IMR-90 (cell line): ENCODE measurements around the gene TNKS1BP1. TPM values are rescaled to one million over a fixed set of nuclear protein-coding genes. Genes with fewer than 3 reads are reported as not detected.

Experiments used
- ATAC-seq: fragments of 200-7000 bp; cut with Tn5 transposase; 2 replicates; pipeline ENCODE4 v1.9.1; 2020; ENCODE audit warnings: low read depth, mild to moderate bottlenecking, moderate library complexity
- BruUV-seq: library from RNA; stranded (reverse); fragments of 400-500 nt; replicated peaks from 2 replicates; lab custom pipeline; 2021; lab: Mats Ljungman, UMichigan
- CTCF ChIA-PET: fragments of 300-600 bp; formaldehyde crosslinking; extraction: SDS; loops from one replicate; lab custom pipeline; 2021; ENCODE audit warnings: antibody characterized with exemption; lab: Yijun Ruan, JAX
- POLR2A ChIA-PET: fragments of 300-600 bp; sonication (Branson Sonifier 250); formaldehyde crosslinking; loops from one replicate; lab custom pipeline; 2022; ENCODE audit warnings: antibody characterized with exemption; ENCODE audit not compliant: unreplicated experiment; lab: Charles Lee
- DNase-seq: peaks from one replicate; pipeline ENCODE4 v3.0.0; 2013
- H2AFZ ChIP-seq: replicated peaks from 2 replicates; pipeline ENCODE3; 2013; ENCODE audit warnings: low read length, mild to moderate bottlenecking; ENCODE audit not compliant: poor library complexity
- H2AK5ac ChIP-seq: 2 replicates; pipeline ENCODE4 v1.6.1; 2013; ENCODE audit warnings: low read depth, low read length, inconsistent platforms
- H2AK9ac ChIP-seq: replicated peaks from 2 replicates; pipeline ENCODE3; 2013; ENCODE audit warnings: mild to moderate bottlenecking, low read depth, low read length, moderate library complexity; ENCODE audit not compliant: poor library complexity
- H2BK120ac ChIP-seq: 2 replicates; pipeline ENCODE4 v1.6.1; 2013; ENCODE audit warnings: low read depth, low read length, inconsistent platforms
- H2BK15ac ChIP-seq: 3 replicates; pipeline ENCODE4 v1.6.1; 2013; ENCODE audit warnings: low read depth, low read length, inconsistent platforms
- H2BK20ac ChIP-seq: 2 replicates; pipeline ENCODE4 v1.6.1; 2013; ENCODE audit warnings: low read depth, mild to moderate bottlenecking, inconsistent platforms, low read length, moderate library complexity
- H2BK5ac ChIP-seq: 2 replicates; pipeline ENCODE4 v1.6.1; 2013; ENCODE audit warnings: mild to moderate bottlenecking, low read depth, low read length, inconsistent platforms; ENCODE audit not compliant: poor library complexity, severe bottlenecking
- H3K14ac ChIP-seq: replicated peaks from 2 replicates; pipeline ENCODE4 v1.6.1; 2013; ENCODE audit warnings: low read depth, low read length, inconsistent platforms
- H3K18ac ChIP-seq: 2 replicates; pipeline ENCODE4 v1.6.1; 2013; ENCODE audit warnings: low read depth, low read length, control low read depth
- H3K23ac ChIP-seq: 2 replicates; pipeline ENCODE4 v1.6.1; 2013; ENCODE audit warnings: low read depth, low read length, inconsistent platforms
- H3K27ac ChIP-seq: 2 replicates; pipeline ENCODE4 v1.5.1; 2013; ENCODE audit warnings: mild to moderate bottlenecking, control low read depth, low read length; ENCODE audit not compliant: insufficient read depth
- H3K27me3 ChIP-seq: 2 replicates; pipeline ENCODE4 v1.6.1; 2013; ENCODE audit warnings: low read length; ENCODE audit not compliant: control insufficient read depth, insufficient read depth
- H3K36me3 ChIP-seq: 2 replicates; pipeline ENCODE4 v1.6.1; 2013; ENCODE audit warnings: low read length, mixed read lengths; ENCODE audit not compliant: control insufficient read depth, insufficient read depth
- H3K4ac ChIP-seq: 2 replicates; pipeline ENCODE4 v1.6.1; 2013; ENCODE audit warnings: low read depth, low read length, inconsistent platforms
- H3K4me1 ChIP-seq: 2 replicates; pipeline ENCODE4 v1.6.1; 2013; ENCODE audit warnings: low read length, mixed read lengths; ENCODE audit not compliant: control insufficient read depth, insufficient read depth
- H3K4me2 ChIP-seq: 2 replicates; pipeline ENCODE4 v1.6.1; 2013; ENCODE audit warnings: low read depth, mild to moderate bottlenecking, control low read depth, low read length, moderate library complexity
- H3K4me3 ChIP-seq: 2 replicates; pipeline ENCODE4 v1.5.1; 2013; ENCODE audit warnings: low read depth, mild to moderate bottlenecking, control low read depth, low read length, moderate library complexity; ENCODE audit not compliant: insufficient read depth
- H3K56ac ChIP-seq: 2 replicates; pipeline ENCODE4 v1.6.1; 2013; ENCODE audit warnings: low read length, inconsistent platforms; ENCODE audit not compliant: insufficient read depth; ENCODE audit errors: extremely low read depth
- H3K79me1 ChIP-seq, 2 experiments: 2 replicates each; pipeline ENCODE4 v1.6.1; 2013; ENCODE audit warnings: low read length in 2 of 2, inconsistent platforms in 1 of 2, low read depth in 1 of 2
- H3K9ac ChIP-seq: 2 replicates; pipeline ENCODE4 v1.6.1; 2013; ENCODE audit warnings: low read depth, low read length, control low read depth
- H3K9me1 ChIP-seq: 2 replicates; pipeline ENCODE4 v1.6.1; 2013; ENCODE audit warnings: low read length, inconsistent platforms; ENCODE audit not compliant: insufficient read depth
- H3K9me3 ChIP-seq: 2 replicates; pipeline ENCODE4 v1.6.1; 2013; ENCODE audit warnings: low read length; ENCODE audit not compliant: control insufficient read depth, insufficient read depth
- H4K20me1 ChIP-seq: 2 replicates; pipeline ENCODE4 v1.6.1; 2013; ENCODE audit warnings: low read length, inconsistent platforms; ENCODE audit not compliant: insufficient read depth
- H4K5ac ChIP-seq: 2 replicates; pipeline ENCODE4 v1.6.1; 2013; ENCODE audit warnings: mild to moderate bottlenecking, low read depth, low read length, control low read depth
- H4K8ac ChIP-seq, 2 experiments: 2 replicates each; pipeline ENCODE4 v1.6.1; 2013; ENCODE audit warnings: low read depth in 2 of 2, low read length in 2 of 2, control low read depth in 1 of 2, inconsistent platforms in 1 of 2
- H4K91ac ChIP-seq: 2 replicates; pipeline ENCODE4 v1.6.1; 2013; ENCODE audit warnings: low read depth, low read length, inconsistent platforms; ENCODE audit not compliant: insufficient read depth
- CTCF ChIP-seq: conservative IDR thresholded peaks from 2 replicates; pipeline ENCODE4 v1.5.1; 2012; ENCODE audit warnings: mild to moderate bottlenecking, low read depth, low read length, improper control_type of control experiment
- ELK1 ChIP-seq: fragments of 150-350 bp; IDR thresholded peaks from 2 replicates; pipeline ENCODE4 v1.6.1; 2016; ENCODE audit warnings: low read depth, mild to moderate bottlenecking, low read length, moderate library complexity, borderline replicate concordance
- FOS ChIP-seq: fragments of 150-350 bp; IDR thresholded peaks from 2 replicates; pipeline ENCODE4 v1.6.1; 2016; ENCODE audit warnings: low read depth, low read length
- MAZ ChIP-seq: IDR thresholded peaks from 2 replicates; pipeline ENCODE4 v1.6.1; 2012; ENCODE audit warnings: low read depth, mild to moderate bottlenecking, low read length, improper control_type of control experiment, moderate library complexity, borderline replicate concordance
- MXI1 ChIP-seq: IDR thresholded peaks from 2 replicates; pipeline ENCODE4 v1.6.1; 2012; ENCODE audit warnings: low read depth, mild to moderate bottlenecking, low read length, moderate library complexity, borderline replicate concordance
- POLR2A ChIP-seq: IDR thresholded peaks from 2 replicates; pipeline ENCODE4 v1.6.1; 2012; ENCODE audit warnings: mild to moderate bottlenecking, low read depth, low read length
- RAD21 ChIP-seq: IDR thresholded peaks from 2 replicates; pipeline ENCODE4 v1.6.1; 2012; ENCODE audit warnings: low read length, improper control_type of control experiment
- RCOR1 ChIP-seq: IDR thresholded peaks from 2 replicates; pipeline ENCODE4 v1.6.1; 2012; ENCODE audit warnings: mild to moderate bottlenecking, low read length, improper control_type of control experiment; ENCODE audit not compliant: insufficient replicate concordance
- RFX5 ChIP-seq: IDR thresholded peaks from 2 replicates; pipeline ENCODE4 v1.8.0; 2012; ENCODE audit warnings: low read depth, mild to moderate bottlenecking, low read length, moderate library complexity
- SMC3 ChIP-seq: fragments of 150-350 bp; IDR thresholded peaks from 2 replicates; pipeline ENCODE4 v1.6.1; 2016; ENCODE audit warnings: low read depth, mild to moderate bottlenecking, antibody characterized with exemption, low read length, moderate library complexity
- WGBS, 2 experiments: methylation state at CpG; one replicate each; pipeline versions ENCODE4 v1.1.5 to v1.1.7; 2013; ENCODE audit warnings: missing lambda C conversion rate in 2 of 2; ENCODE audit not compliant: insufficient read length in 1 of 2; ENCODE audit errors: extremely low coverage in 2 of 2; 5-methylcytosine and 5-hydroxymethylcytosine counted together
- dilution Hi-C: fragments of 300-500 bp; cut with HindIII; formaldehyde crosslinking; loops from one replicate; pipeline ENCODE4 v1.14.3; 2018; ENCODE audit warnings: low sequenced_read_pairs; ENCODE audit not compliant: unreplicated experiment
- in situ Hi-C: fragments of 300-500 bp; cut with MboI; formaldehyde crosslinking; loops from 3 replicates; pipeline ENCODE4 v1.14.3; 2019; ENCODE audit warnings: low sequenced_read_pairs, inconsistent platforms, mixed read lengths
- intact Hi-C: fragments of 100-400 bp; cut with micrococcal nuclease; formaldehyde crosslinking; loops from 2 replicates; pipeline ENCODE4 v1.10.0; 2022
- polyA plus RNA-seq, 3 experiments: library from polyadenylated mRNA; depleted of rRNA; stranded (reverse); fragments of >200 nt; gene quantifications; 2 replicates each; pipeline ENCODE4 v1.2.3, GENCODE V29; 2012; ENCODE audit warnings: low replicate concordance in 1 of 3
- total RNA-seq: library from RNA; depleted of rRNA; stranded (reverse); fragments of >200 nt; gene quantifications from 2 replicates; pipeline ENCODE4 v1.2.3, GENCODE V29; 2012
- TF ChIP-seq, protein P1 (sequence below): fragments of 150-350 bp; IDR thresholded peaks from 2 replicates; pipeline ENCODE4 v1.6.1; 2017; ENCODE audit warnings: mild to moderate bottlenecking, antibody characterized with exemption, low read length, low read depth

Gene TNKS1BP1
- total and polyA plus RNA-seq, 2 of the 4 experiments (the other 2 are of a cell fraction), result 31.7 to 71.4 TPM

GRCh38 chr11:57299150-57299737, 25.5 kb downstream of the TNKS1BP1 start:
- ChIA-PET CTCF (no interaction called here), POLR2A (no interaction called here)
- Histone ChIP-seq H4K91ac (no peak overlapping the region), H3K27me3 (no peaks in the 10 kb centered on the region), H3K9ac (no peak overlapping the region), H3K79me1 (peaks cover 10 to 26% of the 10 kb centered on the region in 2 experiments), H3K4ac (no peak overlapping the region), H3K18ac (no peak overlapping the region), H4K8ac (no peak overlapping the region), H3K27ac (no peak overlapping the region), H3K36me3 (peaks cover 66% of the 10 kb centered on the region), H2BK15ac (no peak overlapping the region), H3K9me1 (peaks cover 12% of the 10 kb centered on the region), H2BK20ac (no peak overlapping the region), H3K4me3 (no peak overlapping the region), H3K9me3 (peaks cover 12% of the 10 kb centered on the region), H4K20me1 (peaks cover 16% of the 10 kb centered on the region), H2BK120ac (no peak overlapping the region), H2AK5ac (no peak overlapping the region), H3K56ac (no peak overlapping the region), H3K23ac (no peak overlapping the region), H4K5ac (no peak overlapping the region), H2BK5ac (no peak overlapping the region), H2AFZ (no peak overlapping the region), H3K4me2 (no peak overlapping the region), H3K4me1 (peaks cover 7% of the 10 kb centered on the region; the same call in 1 of the 2 replicates), H3K14ac (no peak overlapping the region), H2AK9ac (no peak overlapping the region)
- ATAC-seq (no peak), DNase-seq (no peak)
- TF ChIP-seq, protein P1, sequence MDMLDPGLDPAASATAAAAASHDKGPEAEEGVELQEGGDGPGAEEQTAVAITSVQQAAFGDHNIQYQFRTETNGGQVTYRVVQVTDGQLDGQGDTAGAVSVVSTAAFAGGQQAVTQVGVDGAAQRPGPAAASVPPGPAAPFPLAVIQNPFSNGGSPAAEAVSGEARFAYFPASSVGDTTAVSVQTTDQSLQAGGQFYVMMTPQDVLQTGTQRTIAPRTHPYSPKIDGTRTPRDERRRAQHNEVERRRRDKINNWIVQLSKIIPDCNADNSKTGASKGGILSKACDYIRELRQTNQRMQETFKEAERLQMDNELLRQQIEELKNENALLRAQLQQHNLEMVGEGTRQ, result no peak
- no peak for TF ChIP-seq POLR2A
- TF ChIP-seq SMC3, result no peak
- TF ChIP-seq MXI1, result no peak
- TF ChIP-seq RCOR1, result no peak
- TF ChIP-seq CTCF, result no peak
- no peak for TF ChIP-seq FOS
- TF ChIP-seq RFX5, result no peak
- TF ChIP-seq MAZ, result no peak
- no peak for TF ChIP-seq ELK1
- TF ChIP-seq RAD21, result no peak
- in situ Hi-C loops (no loop called here), dilution Hi-C loops (no loop called here), intact Hi-C loops (no loop called here)
- no CpG with 5 or more reads among the region's 5 CpGs for WGBS, 2 experiments
- BruUV-seq, result no TSS peak
